Neural progenitor cell (in vitro differentiated cells): Measurements from ENCODE around the gene PHOSPHO1. TPM values are rescaled to one million over a fixed set of nuclear protein-coding genes. Genes with fewer than 3 reads are reported as not detected.

Experiments used
- DNase-seq: peaks from one replicate; pipeline ENCODE4 v3.0.0-alpha.2; 2016; ENCODE audit warnings: low spot score
- H2AFZ ChIP-seq: fragments of 200-600 bp; sonication (generic); replicated peaks from 2 replicates; pipeline ENCODE4 v1.6.1; 2016; ENCODE audit warnings: antibody characterized with exemption
- H3F3A ChIP-seq: fragments of 200-600 bp; sonication (generic); 2 replicates; pipeline ENCODE4 v1.6.1; 2016; ENCODE audit warnings: antibody characterized with exemption, low read depth
- H3K27ac ChIP-seq: fragments of 200-600 bp; sonication (generic); 2 replicates; pipeline ENCODE4 v1.5.1; 2016; ENCODE audit warnings: mild to moderate bottlenecking
- H3K27me3 ChIP-seq: fragments of 200-600 bp; sonication (generic); 2 replicates; pipeline ENCODE4 v1.6.1; 2016; ENCODE audit warnings: mild to moderate bottlenecking, moderate library complexity
- H3K36me3 ChIP-seq: fragments of 200-600 bp; sonication (generic); 2 replicates; pipeline ENCODE4 v1.5.1; 2016
- H3K4me1 ChIP-seq: fragments of 200-600 bp; sonication (generic); 2 replicates; pipeline ENCODE4 v1.6.1; 2016; ENCODE audit warnings: mixed run types
- H3K4me2 ChIP-seq: fragments of 200-600 bp; sonication (generic); 2 replicates; pipeline ENCODE4 v1.6.1; 2016
- H3K4me3 ChIP-seq: fragments of 200-600 bp; sonication (generic); 2 replicates; pipeline ENCODE4 v1.5.1; 2016
- H3K79me2 ChIP-seq: fragments of 200-600 bp; sonication (generic); 2 replicates; pipeline ENCODE4 v1.6.1; 2016; ENCODE audit warnings: low read depth
- H3K9ac ChIP-seq: fragments of 200-600 bp; sonication (generic); 2 replicates; pipeline ENCODE4 v1.6.1; 2016
- H3K9me3 ChIP-seq: fragments of 200-600 bp; sonication (generic); 2 replicates; pipeline ENCODE4 v1.5.1; 2016; ENCODE audit warnings: low read depth
- H4K20me1 ChIP-seq: fragments of 200-600 bp; sonication (generic); 2 replicates; pipeline ENCODE4 v1.6.1; 2016; ENCODE audit warnings: low read depth
- H3K27ac Mint-ChIP-seq: 3 replicates; pipeline ENCODE4 v1.8.0; 2021; ENCODE audit warnings: mixed read lengths
- H3K27me3 Mint-ChIP-seq: 2 replicates; pipeline ENCODE4 v1.8.0; 2022; ENCODE audit warnings: low read depth, mild to moderate bottlenecking, inconsistent platforms, moderate library complexity, mixed read lengths; ENCODE audit not compliant: insufficient read depth
- H3K36me3 Mint-ChIP-seq: 3 replicates; pipeline ENCODE4 v1.8.0; 2021; ENCODE audit warnings: mixed read lengths
- H3K4me1 Mint-ChIP-seq: 3 replicates; pipeline ENCODE4 v1.8.0; 2021; ENCODE audit warnings: mixed read lengths
- H3K4me3 Mint-ChIP-seq: 3 replicates; pipeline ENCODE4 v1.8.0; 2021; ENCODE audit warnings: mild to moderate bottlenecking, moderate library complexity, mixed read lengths
- H3K9me3 Mint-ChIP-seq: 3 replicates; pipeline ENCODE4 v1.8.0; 2020; ENCODE audit warnings: mixed read lengths
- EZH2 ChIP-seq: fragments of 200-600 bp; sonication (generic); IDR thresholded peaks from 2 replicates; pipeline ENCODE4 v1.6.1; 2017; ENCODE audit warnings: antibody characterized with exemption, mild to moderate bottlenecking, moderate library complexity
- EZH2phosphoT487 ChIP-seq: fragments of 200-600 bp; sonication (generic); IDR thresholded peaks from 2 replicates; pipeline ENCODE4 v1.6.1; 2017; ENCODE audit warnings: antibody characterized with exemption
- total RNA-seq: library from RNA; depleted of rRNA; stranded (reverse); fragments of >200 nt; gene quantifications from 2 replicates; pipeline ENCODE4 v1.2.3, GENCODE V29; 2015; ENCODE audit warnings: low replicate concordance
- TF ChIP-seq, protein P1 (sequence below): fragments of 200-600 bp; sonication (generic); IDR thresholded peaks from 2 replicates; pipeline ENCODE4 v1.5.1; 2017; ENCODE audit warnings: antibody characterized with exemption, mild to moderate bottlenecking

PHOSPHO1 gene
- total RNA-seq, 1 donor from 2014 or later, result not detected

DNA sequence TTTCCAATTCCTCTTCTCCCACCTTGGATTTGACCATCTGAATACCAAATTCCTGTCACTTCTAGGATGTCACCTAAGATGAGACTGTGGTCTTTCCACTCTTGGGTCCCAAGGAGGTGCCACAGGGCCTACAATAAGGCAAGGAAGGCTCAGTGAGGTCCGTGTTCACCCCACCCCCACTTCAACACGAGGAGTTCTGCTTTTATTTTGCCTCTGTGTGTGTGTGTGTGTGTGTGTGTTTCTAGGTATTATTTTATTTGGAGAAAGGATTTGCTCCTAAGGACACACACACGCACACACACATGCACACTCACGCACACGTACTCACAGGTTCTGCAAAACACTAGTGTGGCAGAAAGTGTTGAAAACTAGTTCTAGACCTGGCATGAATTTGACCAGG is 24.5 kb upstream of the PHOSPHO1 start:
- Histone ChIP-seq H3F3A (peaks cover under 1% of the 10 kb centered on the region), H3K4me2 (no peak overlapping the region), H3K79me2 (no peaks in the 10 kb centered on the region), H3K9ac (no peak overlapping the region), H3K36me3 (no peaks in the 10 kb centered on the region), H3K9me3 (no peaks in the 10 kb centered on the region), H3K27ac (no peak overlapping the region), H3K4me1 (no peaks in the 10 kb centered on the region), H3K4me3 (no peak overlapping the region), H2AFZ (no peak overlapping the region), H4K20me1 (no peaks in the 10 kb centered on the region), H3K27me3 (peaks cover 13% of the 10 kb centered on the region)
- no peak for DNase-seq
- H3K27ac Mint-ChIP-seq, result no peak overlapping the region
- no peak overlapping the region for H3K4me3 Mint-ChIP-seq
- peaks cover 2% of the 10 kb centered on the region for H3K27me3 Mint-ChIP-seq
- TF ChIP-seq, protein P1, sequence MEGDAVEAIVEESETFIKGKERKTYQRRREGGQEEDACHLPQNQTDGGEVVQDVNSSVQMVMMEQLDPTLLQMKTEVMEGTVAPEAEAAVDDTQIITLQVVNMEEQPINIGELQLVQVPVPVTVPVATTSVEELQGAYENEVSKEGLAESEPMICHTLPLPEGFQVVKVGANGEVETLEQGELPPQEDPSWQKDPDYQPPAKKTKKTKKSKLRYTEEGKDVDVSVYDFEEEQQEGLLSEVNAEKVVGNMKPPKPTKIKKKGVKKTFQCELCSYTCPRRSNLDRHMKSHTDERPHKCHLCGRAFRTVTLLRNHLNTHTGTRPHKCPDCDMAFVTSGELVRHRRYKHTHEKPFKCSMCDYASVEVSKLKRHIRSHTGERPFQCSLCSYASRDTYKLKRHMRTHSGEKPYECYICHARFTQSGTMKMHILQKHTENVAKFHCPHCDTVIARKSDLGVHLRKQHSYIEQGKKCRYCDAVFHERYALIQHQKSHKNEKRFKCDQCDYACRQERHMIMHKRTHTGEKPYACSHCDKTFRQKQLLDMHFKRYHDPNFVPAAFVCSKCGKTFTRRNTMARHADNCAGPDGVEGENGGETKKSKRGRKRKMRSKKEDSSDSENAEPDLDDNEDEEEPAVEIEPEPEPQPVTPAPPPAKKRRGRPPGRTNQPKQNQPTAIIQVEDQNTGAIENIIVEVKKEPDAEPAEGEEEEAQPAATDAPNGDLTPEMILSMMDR, result no peak
- TF ChIP-seq EZH2 (no peak), EZH2phosphoT487 (no peak)
- H3K4me1 Mint-ChIP-seq, result no peaks in the 10 kb centered on the region
- no peaks in the 10 kb centered on the region for H3K9me3 Mint-ChIP-seq
- no peaks in the 10 kb centered on the region for H3K36me3 Mint-ChIP-seq

DNA sequence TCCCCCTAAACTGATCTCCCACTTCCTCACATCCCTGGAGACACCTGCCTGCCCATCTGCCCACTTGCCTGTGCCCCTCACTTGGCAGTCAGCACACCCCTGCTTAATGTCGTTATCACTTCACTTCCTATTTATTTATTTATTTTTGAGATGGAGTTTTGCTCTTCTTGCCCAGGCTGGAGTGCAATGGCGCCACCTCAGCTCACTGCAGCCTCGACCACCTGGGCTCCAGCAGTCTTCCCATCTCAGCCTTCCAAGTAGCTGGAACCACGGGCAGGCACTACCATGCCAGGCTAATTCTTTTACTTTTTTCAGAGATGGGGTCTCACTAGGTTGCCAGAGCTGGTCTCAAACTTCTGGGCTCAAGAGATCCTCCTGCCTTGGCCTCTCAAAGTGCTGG is 23.5 kb upstream of the PHOSPHO1 start:
- Histone ChIP-seq H3K27me3 (peaks cover 2% of the 10 kb centered on the region), H3F3A (no peaks in the 10 kb centered on the region), H2AFZ (no peak overlapping the region), H3K4me2 (no peak overlapping the region), H3K4me3 (no peak overlapping the region), H3K4me1 (no peaks in the 10 kb centered on the region), H3K9me3 (no peaks in the 10 kb centered on the region), H3K79me2 (no peaks in the 10 kb centered on the region), H3K27ac (no peak overlapping the region), H3K36me3 (no peaks in the 10 kb centered on the region), H3K9ac (no peak overlapping the region), H4K20me1 (no peaks in the 10 kb centered on the region)
- Mint-ChIP-seq H3K4me1 (no peaks in the 10 kb centered on the region), H3K9me3 (no peaks in the 10 kb centered on the region), H3K27me3 (peaks cover 2% of the 10 kb centered on the region), H3K4me3 (no peak overlapping the region), H3K27ac (no peak overlapping the region), H3K36me3 (no peaks in the 10 kb centered on the region)
- DNase-seq, result no peak
- TF ChIP-seq EZH2phosphoT487, result no peak
- TF ChIP-seq, protein P1, result peak; percentile 18

DNA sequence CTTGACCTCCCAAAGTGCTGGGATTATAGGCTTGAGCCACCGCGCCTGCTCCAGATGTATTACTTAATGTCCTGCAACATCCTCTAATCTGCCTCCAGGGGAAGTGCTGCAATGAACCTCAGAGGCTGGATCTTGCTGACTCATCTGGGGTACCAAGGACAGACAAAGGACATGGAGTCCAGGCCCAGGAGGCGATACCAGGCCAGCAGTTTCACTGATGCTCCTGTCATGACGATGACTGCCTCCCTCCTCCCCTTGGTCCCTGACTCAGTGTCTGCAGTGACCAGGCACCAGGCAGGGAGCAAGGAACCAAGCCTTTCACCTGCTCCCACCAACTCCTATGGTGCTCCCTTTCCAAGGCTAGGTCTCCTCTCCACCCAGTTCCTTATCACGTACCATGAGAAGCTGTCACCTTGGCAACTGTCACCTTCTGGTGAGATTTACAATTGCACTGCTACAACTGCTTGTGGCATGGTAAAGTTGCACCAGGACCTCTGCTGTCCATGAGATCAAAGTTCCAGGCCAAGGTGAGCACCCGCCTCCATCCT is 21.6 kb upstream of the PHOSPHO1 start:
- H3K9me3 Mint-ChIP-seq, result no peaks in the 10 kb centered on the region
- Histone ChIP-seq H3K9ac (no peak overlapping the region), H3F3A (no peaks in the 10 kb centered on the region), H3K27ac (no peak overlapping the region), H3K27me3 (no peaks in the 10 kb centered on the region), H3K4me1 (no peaks in the 10 kb centered on the region), H3K4me3 (no peak overlapping the region), H3K36me3 (no peaks in the 10 kb centered on the region), H2AFZ (no peak overlapping the region), H3K79me2 (no peaks in the 10 kb centered on the region), H3K4me2 (no peak overlapping the region), H3K9me3 (no peaks in the 10 kb centered on the region), H4K20me1 (no peaks in the 10 kb centered on the region)
- no peaks in the 10 kb centered on the region for H3K4me1 Mint-ChIP-seq
- no peak overlapping the region for H3K4me3 Mint-ChIP-seq
- H3K27me3 Mint-ChIP-seq, result peaks cover 7% of the 10 kb centered on the region
- TF ChIP-seq, protein P1, result no peak
- no peak for TF ChIP-seq EZH2
- TF ChIP-seq EZH2phosphoT487, result no peak
- no peaks in the 10 kb centered on the region for H3K36me3 Mint-ChIP-seq
- no peak overlapping the region for H3K27ac Mint-ChIP-seq
- no peak for DNase-seq
